Measurements from ENCODE around the gene TNRC6B. TPM values are rescaled to one million over a fixed set of nuclear protein-coding genes. Genes with fewer than 3 reads are reported as not detected.
"Not testable (repeated sequence)": the region's sequence is repeated elsewhere in the genome, so short reads cannot be mapped to it uniquely, and the experiment has no call there.

The TNRC6B gene
- total RNA-seq = 55.0 TPM

GRCh38 chr22:40177738-40178416 lies at the start of gene TNRC6B:
TSS of gene TNRC6B (plus strand) at chr22:40177925. CDS start at chr22:40178136, 211 bp downstream.
- peak; percentile 99 for DNase-seq

- DNase-seq = peak; percentile 38
Measured at GRCh38 chr22:40128989-40129388, 48.7 kb upstream of the TNRC6B start.

GRCh38 chr22:40137132-40137531 lies 40.6 kb upstream of the TNRC6B start:
- DNase-seq = no peak

GRCh38 chr22:40138866-40139265 lies 38.9 kb upstream of the TNRC6B start:
- DNase-seq = no peak

- no peak for DNase-seq
Measured at GRCh38 chr22:40147388-40148176, 30.1 kb upstream of the TNRC6B start.

GRCh38 chr22:40153192-40153591 lies 24.5 kb upstream of the TNRC6B start:
- DNase-seq = no peak

- DNase-seq = no peak
Measured at GRCh38 chr22:40153705-40154104, 24.0 kb upstream of the TNRC6B start.

GRCh38 chr22:40156001-40156516 lies 21.7 kb upstream of the TNRC6B start:
- DNase-seq = peak; percentile 27

- DNase-seq = not testable (repeated sequence)
Measured at GRCh38 chr22:40156682-40157081, 21.0 kb upstream of the TNRC6B start.

- peak; percentile 53 for DNase-seq
Measured at GRCh38 chr22:40157330-40157945, 20.3 kb upstream of the TNRC6B start.

GRCh38 chr22:40161194-40161593 lies 16.5 kb upstream of the TNRC6B start:
- no peak for DNase-seq

- DNase-seq = not testable (repeated sequence)
Measured at GRCh38 chr22:40165537-40165936, 12.2 kb upstream of the TNRC6B start.

- DNase-seq = peak; percentile 72
Measured at GRCh38 chr22:40175611-40176244, 2.0 kb upstream of the TNRC6B start.

GRCh38 chr22:40176921-40177737 lies 596 bp upstream of the TNRC6B start:
- peak; percentile 54 for DNase-seq

- DNase-seq = peak; percentile 80
Measured at GRCh38 chr22:40178417-40179409, 988 bp downstream of the TNRC6B start.

GRCh38 chr22:40179526-40179925 lies 1.8 kb downstream of the TNRC6B start:
- peak; percentile 48 for DNase-seq

- no peak for DNase-seq
Measured at GRCh38 chr22:40180403-40180802, 2.7 kb downstream of the TNRC6B start.

GRCh38 chr22:40181323-40181722 lies 3.6 kb downstream of the TNRC6B start:
- DNase-seq = no peak

- DNase-seq = no peak
Measured at GRCh38 chr22:40182231-40182835, 4.6 kb downstream of the TNRC6B start.
